ENCODE measurements around the gene DNAJB6.

DNAJB6 gene

GRCh38 chr7:157362729-157363128 lies 25.9 kb downstream of the DNAJB6 start:
- in situ Hi-C loops (cut with HindIII; ENCODE audit: low sequenced_read_pairs): no loop called here

GRCh38 chr7:157366722-157367121 lies 29.9 kb downstream of the DNAJB6 start:
- in situ Hi-C loops (cut with HindIII; ENCODE audit: low sequenced_read_pairs): no loop called here

GRCh38 chr7:157368955-157369354 lies 32.2 kb downstream of the DNAJB6 start:
- in situ Hi-C loops (cut with HindIII; ENCODE audit: low sequenced_read_pairs): no loop called here

- in situ Hi-C loops (cut with HindIII; ENCODE audit: low sequenced_read_pairs): no loop called here
These were observed 33.9 kb downstream of the DNAJB6 start for GRCh38 chr7:157370742-157371141.

GRCh38 chr7:157371296-157371695 lies 34.5 kb downstream of the DNAJB6 start:
- in situ Hi-C loops (cut with HindIII; ENCODE audit: low sequenced_read_pairs): no loop called here

- in situ Hi-C loops (cut with HindIII; ENCODE audit: low sequenced_read_pairs): no loop called here
These were observed 35.8 kb downstream of the DNAJB6 start for GRCh38 chr7:157372300-157373232.

GRCh38 chr7:157373493-157373892 lies 36.7 kb downstream of the DNAJB6 start:
- in situ Hi-C loops (cut with HindIII; ENCODE audit: low sequenced_read_pairs): no loop called here

GRCh38 chr7:157375410-157375809 lies 38.6 kb downstream of the DNAJB6 start:
- in situ Hi-C loops (cut with HindIII; ENCODE audit: low sequenced_read_pairs): no loop called here

GRCh38 chr7:157377436-157378124 lies 40.8 kb downstream of the DNAJB6 start:
- in situ Hi-C loops (cut with HindIII; ENCODE audit: low sequenced_read_pairs): no loop called here

GRCh38 chr7:157378390-157378789 lies 41.6 kb downstream of the DNAJB6 start:
- in situ Hi-C loops (cut with HindIII; ENCODE audit: low sequenced_read_pairs): no loop called here

- in situ Hi-C loops (cut with HindIII; ENCODE audit: low sequenced_read_pairs): no loop called here
These were observed 42.7 kb downstream of the DNAJB6 start for GRCh38 chr7:157379493-157379892.

GRCh38 chr7:157380416-157380815 lies 43.6 kb downstream of the DNAJB6 start:
- in situ Hi-C loops (cut with HindIII; ENCODE audit: low sequenced_read_pairs): no loop called here

GRCh38 chr7:157383868-157384267 lies 47.1 kb downstream of the DNAJB6 start:
- in situ Hi-C loops (cut with HindIII; ENCODE audit: low sequenced_read_pairs): no loop called here

GRCh38 chr7:157384301-157384700 lies 47.5 kb downstream of the DNAJB6 start:
- in situ Hi-C loops (cut with HindIII; ENCODE audit: low sequenced_read_pairs): no loop called here

- in situ Hi-C loops (cut with HindIII; ENCODE audit: low sequenced_read_pairs): no loop called here
These were observed 50.4 kb downstream of the DNAJB6 start for GRCh38 chr7:157386979-157387800.

- in situ Hi-C loops (cut with HindIII; ENCODE audit: low sequenced_read_pairs): no loop called here
These were observed 51.5 kb downstream of the DNAJB6 start for GRCh38 chr7:157388301-157388700.

GRCh38 chr7:157389951-157390730 lies 53.3 kb downstream of the DNAJB6 start:
- in situ Hi-C loops (cut with HindIII; ENCODE audit: low sequenced_read_pairs): no loop called here

- in situ Hi-C loops (cut with HindIII; ENCODE audit: low sequenced_read_pairs): no loop called here
These were observed 54.4 kb downstream of the DNAJB6 start for GRCh38 chr7:157391036-157391710.

GRCh38 chr7:157392256-157393037 lies 55.6 kb downstream of the DNAJB6 start:
- in situ Hi-C loops (cut with HindIII; ENCODE audit: low sequenced_read_pairs): no loop called here
